Caco-2 (cell line): Measurements from ENCODE around the gene ACTN4. TPM values are rescaled to one million over a fixed set of nuclear protein-coding genes. Genes with fewer than 3 reads are reported as not detected.

Source experiments
- BruUV-seq: library from RNA; stranded (reverse); fragments of 400-500 nt; replicated peaks from 2 replicates; lab custom pipeline; 2021; lab: Mats Ljungman, UMichigan
- CTCF ChIA-PET: fragments of 300-600 bp; sonication (Branson Sonifier 250); formaldehyde crosslinking; loops from one replicate; lab custom pipeline; 2022; ENCODE audit warnings: antibody characterized with exemption; lab: Charles Lee
- POLR2A ChIA-PET: fragments of 300-600 bp; sonication (Branson Sonifier 250); formaldehyde crosslinking; loops from one replicate; lab custom pipeline; 2022; ENCODE audit warnings: antibody characterized with exemption; lab: Charles Lee
- DNase-seq, 2 experiments: peaks; one replicate each; pipeline versions ENCODE4 v3.0.0 to v3.0.0-alpha.2; 2020 to 2022
- H3K27me3 ChIP-seq: replicated peaks from 2 replicates; pipeline ENCODE4 v1.6.0; 2011; ENCODE audit warnings: low read length; ENCODE audit not compliant: control insufficient read depth, insufficient read depth
- H3K36me3 ChIP-seq: 2 replicates; pipeline ENCODE4 v1.5.1; 2011; ENCODE audit warnings: low read length; ENCODE audit not compliant: control insufficient read depth, insufficient read depth
- H3K4me1 ChIP-seq: fragments of 250-450 bp; sonication (Bioruptor Pico); 2 replicates; pipeline ENCODE4 v1.5.1; 2020; ENCODE audit warnings: mild to moderate bottlenecking
- H3K4me3 ChIP-seq: 2 replicates; pipeline ENCODE4 v1.5.1; 2011; ENCODE audit warnings: low read depth, mild to moderate bottlenecking, control low read depth, low read length
- H3K9me3 ChIP-seq: fragments of 250-450 bp; sonication (Bioruptor Pico); 2 replicates; pipeline ENCODE4 v1.5.1; 2020; ENCODE audit warnings: mild to moderate bottlenecking, moderate library complexity
- H3K27ac Mint-ChIP-seq: one replicate; pipeline ENCODE4 v1.8.0; 2022; ENCODE audit warnings: mixed read lengths; ENCODE audit not compliant: unreplicated experiment
- H3K27me3 Mint-ChIP-seq: one replicate; pipeline ENCODE4 v1.8.0; 2022; ENCODE audit warnings: mixed read lengths; ENCODE audit not compliant: insufficient read depth, unreplicated experiment
- H3K36me3 Mint-ChIP-seq: one replicate; pipeline ENCODE4 v1.8.0; 2022; ENCODE audit warnings: mild to moderate bottlenecking, mixed read lengths; ENCODE audit not compliant: insufficient read depth, unreplicated experiment
- H3K4me1 Mint-ChIP-seq: one replicate; pipeline ENCODE4 v1.8.0; 2022; ENCODE audit warnings: low read depth, mixed read lengths; ENCODE audit not compliant: unreplicated experiment
- H3K4me3 Mint-ChIP-seq: one replicate; pipeline ENCODE4 v1.8.0; 2022; ENCODE audit warnings: mild to moderate bottlenecking, moderate library complexity, mixed read lengths; ENCODE audit not compliant: unreplicated experiment
- H3K9me3 Mint-ChIP-seq: one replicate; pipeline ENCODE4 v1.8.0; 2022; ENCODE audit warnings: mixed read lengths; ENCODE audit not compliant: unreplicated experiment
- CTCF ChIP-seq, 2 experiments: fragments of 200-600 bp in 1 of 2; IDR thresholded peaks; 1 replicate in 1 of 2; 2 replicates in 1 of 2; pipeline versions ENCODE4 v1.5.1 to v1.8.0; 2011 to 2022; ENCODE audit warnings: antibody characterized with exemption in 1 of 2, control low read depth in 1 of 2, inconsistent platforms in 1 of 2, low read depth in 1 of 2, low read length in 1 of 2, mild to moderate bottlenecking in 1 of 2, moderate library complexity in 1 of 2; ENCODE audit not compliant: insufficient read depth in 1 of 2, severe bottlenecking in 1 of 2, unreplicated experiment in 1 of 2
- intact Hi-C: fragments of 100-400 bp; cut with micrococcal nuclease; formaldehyde crosslinking; loops from one replicate; pipeline ENCODE4 v1.10.0; 2022; ENCODE audit not compliant: unreplicated experiment
- total RNA-seq: library from RNA; stranded (reverse); gene quantifications from 2 replicates; pipeline ENCODE4 v1.2.3, GENCODE V29; 2022

ACTN4 gene
- total RNA-seq, 1 experiment from 2014 or later: 605 TPM

DNA sequence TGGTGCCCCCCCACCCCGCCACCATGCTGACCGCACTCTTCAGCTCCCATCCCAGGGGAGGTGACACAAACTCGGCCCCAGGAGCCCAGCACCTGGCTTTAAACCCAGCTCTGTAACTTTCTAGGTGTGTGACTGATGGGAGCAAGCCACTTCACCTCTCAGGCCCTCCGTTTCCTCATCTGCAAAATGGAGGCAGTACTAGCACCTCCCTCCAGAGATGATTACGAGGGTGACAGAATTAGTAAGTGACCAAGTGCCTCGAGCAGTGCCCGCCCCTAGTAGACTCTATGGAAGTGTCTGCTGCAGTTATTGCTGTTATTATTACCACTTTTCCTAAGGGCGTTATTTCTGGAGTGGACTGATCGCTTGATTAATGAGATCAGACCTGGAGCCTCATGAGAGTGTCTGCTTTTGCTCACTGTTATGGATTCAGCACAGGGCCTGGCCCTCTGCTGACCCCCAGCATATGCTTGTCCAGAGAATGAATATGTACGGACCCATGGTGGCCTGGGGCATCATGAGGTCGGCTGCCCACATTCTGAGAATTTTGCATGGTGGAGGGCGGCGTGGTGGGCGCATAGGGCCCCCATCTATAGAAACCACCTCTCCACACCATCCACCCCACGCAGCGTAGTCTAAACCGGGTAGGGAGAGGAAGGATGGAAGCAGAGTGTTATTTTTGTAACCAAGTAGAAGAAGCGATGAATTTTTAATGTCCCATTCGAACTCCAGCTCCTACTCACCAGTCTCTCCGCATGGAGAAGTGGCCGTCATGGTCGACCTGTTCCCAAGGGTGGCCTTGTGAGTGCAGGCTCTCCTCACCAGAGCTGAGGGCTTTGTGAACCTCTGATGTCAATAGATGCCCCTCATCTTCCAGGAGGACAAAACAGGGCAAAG is 48.6 kb downstream of the ACTN4 start:
- H3K36me3 ChIP-seq: peaks cover 11% of the 10 kb centered on the region
- Mint-ChIP-seq H3K4me3 (no peak overlapping the region), H3K27me3 (no peaks in the 10 kb centered on the region)

DNA sequence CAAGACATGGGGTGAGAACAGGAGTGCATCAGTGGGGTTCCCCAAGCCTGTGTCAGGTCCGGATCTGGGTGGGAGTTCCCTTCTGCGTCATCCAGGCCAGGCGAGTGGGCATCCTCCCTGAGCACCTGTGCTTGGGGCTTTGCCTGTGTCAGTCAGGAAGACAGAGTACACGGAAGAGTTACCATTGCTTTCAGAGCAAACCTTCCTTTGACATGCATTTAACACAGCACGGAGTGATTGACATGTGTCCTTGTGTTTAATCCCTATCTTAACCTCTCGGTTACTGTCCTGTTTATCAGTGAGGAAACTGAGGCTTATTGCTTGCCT is 49.2 kb downstream of the ACTN4 start:
- peak overlapping the region; percentile 82 for H3K27ac Mint-ChIP-seq
- H3K36me3 ChIP-seq: peaks cover 11% of the 10 kb centered on the region
- H3K4me1 ChIP-seq: peaks cover 76% of the 10 kb centered on the region

More for the DNA sequence above, 48.6 kb downstream of the ACTN4 start:
- Histone ChIP-seq H3K4me3 (no peak overlapping the region), H3K9me3 (no peaks in the 10 kb centered on the region), H3K4me1 (peaks cover 73% of the 10 kb centered on the region), H3K27me3 (no peaks in the 10 kb centered on the region)
- Mint-ChIP-seq H3K4me1 (peaks cover 41% of the 10 kb centered on the region), H3K36me3 (peaks cover 100% of the 10 kb centered on the region), H3K9me3 (no peaks in the 10 kb centered on the region), H3K27ac (peak overlapping the region; percentile 82)
- ChIA-PET CTCF (no interaction called here), POLR2A (interaction anchor here (0.6 kb wide), 1 partner anchor 1670 kb away, joined by 3 read pairs; no protein-coding TSS in a partner anchor)
- DNase-seq: no peak
- BruUV-seq: no TSS peak
- intact Hi-C loops: no loop called here
- no peak for TF ChIP-seq CTCF (IDR thresholded peaks at IDR 0.05; ENCODE audit: insufficient read depth in 1 of 2, low read depth in 1 of 2, low read length in 1 of 2, severe bottlenecking in 1 of 2, unreplicated experiment in 1 of 2)

DNA sequence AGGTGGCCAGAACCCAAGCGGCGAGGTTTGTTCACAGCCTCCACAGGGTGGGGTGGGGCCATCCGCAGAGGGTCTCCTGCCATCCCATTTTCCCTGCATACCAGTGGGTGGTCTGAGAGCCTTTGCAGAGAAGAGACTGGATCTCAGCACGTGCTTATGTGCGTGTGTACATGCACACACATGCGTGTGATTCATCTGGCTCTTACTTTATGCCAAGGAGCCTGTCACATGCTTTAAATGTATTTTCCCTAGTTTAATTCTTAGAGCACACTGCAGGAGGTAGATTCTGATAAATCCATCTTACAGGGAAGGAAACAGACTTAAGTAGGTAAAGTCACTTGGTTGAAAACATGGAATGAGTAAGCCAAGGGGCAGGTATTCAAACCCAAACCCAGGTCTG is 49.7 kb downstream of the ACTN4 start:
- no peak overlapping the region for H3K4me3 Mint-ChIP-seq
- peak overlapping the region; percentile 82 for H3K27ac Mint-ChIP-seq
- Histone ChIP-seq H3K4me1 (peaks cover 76% of the 10 kb centered on the region), H3K27me3 (no peaks in the 10 kb centered on the region), H3K9me3 (no peaks in the 10 kb centered on the region), H3K36me3 (peaks cover 11% of the 10 kb centered on the region), H3K4me3 (no peak overlapping the region)
- peaks cover 100% of the 10 kb centered on the region for H3K36me3 Mint-ChIP-seq
- DNase-seq: no peak
- H3K9me3 Mint-ChIP-seq: no peaks in the 10 kb centered on the region
- ChIA-PET CTCF (interaction anchor here (0.6 kb wide), 1 partner anchor 11 kb away, joined by 6 read pairs; no protein-coding TSS in a partner anchor), POLR2A (no interaction called here)
- BruUV-seq: no TSS peak
- no peaks in the 10 kb centered on the region for H3K27me3 Mint-ChIP-seq
- intact Hi-C loops: no loop called here
- peaks cover 35% of the 10 kb centered on the region for H3K4me1 Mint-ChIP-seq
- TF ChIP-seq CTCF (IDR thresholded peaks at IDR 0.05; ENCODE audit: insufficient read depth in 1 of 2, low read depth in 1 of 2, low read length in 1 of 2, severe bottlenecking in 1 of 2, unreplicated experiment in 1 of 2): no peak

More for the DNA sequence above, 49.2 kb downstream of the ACTN4 start:
- H3K9me3 ChIP-seq: no peaks in the 10 kb centered on the region
- no peaks in the 10 kb centered on the region for H3K9me3 Mint-ChIP-seq
- H3K4me1 Mint-ChIP-seq: peaks cover 41% of the 10 kb centered on the region
- no peak overlapping the region for H3K4me3 Mint-ChIP-seq
- POLR2A ChIA-PET: no interaction called here
- H3K36me3 Mint-ChIP-seq: peaks cover 100% of the 10 kb centered on the region
- no peaks in the 10 kb centered on the region for H3K27me3 ChIP-seq
- DNase-seq: no peak
- no TSS peak for BruUV-seq
- TF ChIP-seq CTCF (IDR thresholded peaks at IDR 0.05; ENCODE audit: insufficient read depth in 1 of 2, low read depth in 1 of 2, low read length in 1 of 2, severe bottlenecking in 1 of 2, unreplicated experiment in 1 of 2): no peak
- H3K27me3 Mint-ChIP-seq: no peaks in the 10 kb centered on the region
- no peak overlapping the region for H3K4me3 ChIP-seq
- intact Hi-C loops: no loop called here
- CTCF ChIA-PET: no interaction called here
